ENCODE measurements around the gene TTC39A.

TTC39A gene

DNA sequence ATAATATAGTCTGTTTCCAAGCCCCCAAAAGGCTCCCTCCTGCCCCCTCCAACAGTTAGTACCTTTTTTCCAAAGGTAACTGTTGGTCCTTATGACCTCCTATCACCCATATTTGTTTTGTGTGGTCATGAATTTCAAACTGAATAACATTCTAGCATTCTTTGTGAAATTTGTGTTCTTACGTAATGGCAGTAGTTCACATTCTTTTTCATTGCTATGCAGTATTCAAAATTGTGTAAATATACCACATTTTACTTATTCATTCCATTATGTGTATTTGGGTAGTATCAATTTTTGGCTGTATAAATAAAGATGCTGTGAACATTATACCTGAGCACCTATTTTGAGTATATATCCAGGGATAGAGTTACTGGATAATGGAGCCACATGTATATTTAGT is 80.9 kb downstream of the TTC39A start:
- no peak for TF ChIP-seq ZFX (IDR thresholded peaks at IDR 0.05; ENCODE audit: borderline replicate concordance)
- TF ChIP-seq, protein P1, sequence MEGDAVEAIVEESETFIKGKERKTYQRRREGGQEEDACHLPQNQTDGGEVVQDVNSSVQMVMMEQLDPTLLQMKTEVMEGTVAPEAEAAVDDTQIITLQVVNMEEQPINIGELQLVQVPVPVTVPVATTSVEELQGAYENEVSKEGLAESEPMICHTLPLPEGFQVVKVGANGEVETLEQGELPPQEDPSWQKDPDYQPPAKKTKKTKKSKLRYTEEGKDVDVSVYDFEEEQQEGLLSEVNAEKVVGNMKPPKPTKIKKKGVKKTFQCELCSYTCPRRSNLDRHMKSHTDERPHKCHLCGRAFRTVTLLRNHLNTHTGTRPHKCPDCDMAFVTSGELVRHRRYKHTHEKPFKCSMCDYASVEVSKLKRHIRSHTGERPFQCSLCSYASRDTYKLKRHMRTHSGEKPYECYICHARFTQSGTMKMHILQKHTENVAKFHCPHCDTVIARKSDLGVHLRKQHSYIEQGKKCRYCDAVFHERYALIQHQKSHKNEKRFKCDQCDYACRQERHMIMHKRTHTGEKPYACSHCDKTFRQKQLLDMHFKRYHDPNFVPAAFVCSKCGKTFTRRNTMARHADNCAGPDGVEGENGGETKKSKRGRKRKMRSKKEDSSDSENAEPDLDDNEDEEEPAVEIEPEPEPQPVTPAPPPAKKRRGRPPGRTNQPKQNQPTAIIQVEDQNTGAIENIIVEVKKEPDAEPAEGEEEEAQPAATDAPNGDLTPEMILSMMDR (IDR thresholded peaks at IDR 0.05) = no peak
- H3K27ac ChIP-seq = no peak overlapping the region

DNA sequence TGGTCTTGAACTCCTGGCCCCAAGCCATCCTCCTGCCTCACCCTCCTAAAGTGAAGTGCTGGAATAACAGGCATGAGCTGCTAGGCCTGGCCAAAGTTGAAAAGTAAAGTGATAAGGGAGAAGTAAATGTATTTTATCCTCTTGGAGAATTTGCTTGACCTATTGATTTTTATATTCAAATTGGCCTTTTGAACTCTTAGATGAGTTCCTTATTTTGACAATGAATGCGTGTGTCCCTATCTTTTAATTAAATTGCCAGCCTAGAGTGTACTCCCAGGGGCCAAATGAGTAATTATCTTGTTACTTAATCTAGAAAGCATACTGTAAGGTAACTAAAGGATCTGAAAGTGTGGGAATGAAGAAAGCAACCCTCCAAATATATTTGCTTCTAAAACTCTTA is 82.9 kb downstream of the TTC39A start:
- TF ChIP-seq ZFX (IDR thresholded peaks at IDR 0.05; ENCODE audit: borderline replicate concordance) = no peak
- TF ChIP-seq, protein P1 (IDR thresholded peaks at IDR 0.05) = no peak
- H3K27ac ChIP-seq = no peak overlapping the region

DNA sequence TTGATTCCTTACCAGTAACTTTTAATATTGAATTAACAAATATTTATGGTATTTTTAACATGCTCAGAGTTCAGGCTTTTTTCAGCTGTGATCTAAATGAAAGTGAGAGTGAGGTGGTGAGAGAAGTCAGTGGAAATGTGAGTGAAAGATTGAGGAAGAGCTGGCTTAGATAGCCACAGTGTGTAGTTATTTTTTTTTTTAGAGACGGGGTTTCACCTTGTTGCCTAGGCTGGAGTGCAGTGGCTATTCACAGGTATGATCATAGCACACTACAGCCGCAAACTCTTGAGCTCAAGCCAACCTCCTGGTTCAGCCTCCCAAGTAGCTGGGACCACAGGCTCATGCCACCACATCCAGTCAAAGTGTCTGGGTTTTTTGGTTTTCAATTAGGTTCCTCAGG is 83.3 kb downstream of the TTC39A start:
- no peak overlapping the region for H3K27ac ChIP-seq
- TF ChIP-seq, protein P1 (IDR thresholded peaks at IDR 0.05) = no peak
- no peak for TF ChIP-seq ZFX (IDR thresholded peaks at IDR 0.05; ENCODE audit: borderline replicate concordance)

DNA sequence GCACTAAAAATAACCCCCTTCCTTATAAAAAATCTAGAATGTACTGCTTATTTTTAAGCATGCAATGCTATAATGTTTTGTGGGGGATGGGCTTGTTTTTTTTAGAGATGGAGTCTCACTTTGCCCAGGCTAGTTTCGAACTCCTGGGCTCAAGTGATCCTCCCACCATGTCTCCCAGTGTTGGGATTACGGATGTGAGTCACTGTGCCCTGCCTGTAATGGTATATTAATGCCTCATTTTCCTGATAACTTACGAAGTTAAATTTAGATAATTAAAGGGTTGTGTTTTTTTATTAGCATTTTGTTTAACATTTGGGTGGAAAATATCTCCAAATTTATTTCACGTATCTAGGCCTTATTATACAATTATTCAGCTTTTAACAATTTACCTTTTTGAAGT is 87.8 kb downstream of the TTC39A start:
- no peak overlapping the region for H3K27ac ChIP-seq
- no peak for TF ChIP-seq ZFX (IDR thresholded peaks at IDR 0.05; ENCODE audit: borderline replicate concordance)
- TF ChIP-seq, protein P1 (IDR thresholded peaks at IDR 0.05) = no peak

DNA sequence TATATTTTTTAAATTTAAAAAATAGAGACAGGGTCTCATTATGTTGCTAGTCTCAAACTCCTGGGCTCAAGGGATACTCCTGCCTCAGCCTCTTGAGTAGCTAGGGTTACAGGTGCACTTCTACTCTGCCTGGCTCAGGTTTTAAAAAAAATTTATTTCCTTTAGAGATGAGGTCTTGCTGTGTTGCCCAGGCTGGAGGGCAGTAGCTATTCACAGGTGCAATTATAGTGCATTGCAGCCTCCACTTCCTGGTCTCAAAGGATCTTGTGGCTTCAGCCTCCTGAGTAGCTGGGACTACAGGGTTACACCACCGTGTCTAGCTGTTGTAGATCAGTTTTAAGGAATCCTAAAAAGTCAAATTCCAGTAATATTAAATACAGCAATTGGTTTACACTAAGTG is 89.2 kb downstream of the TTC39A start:
- H3K27ac ChIP-seq = no peak overlapping the region
- TF ChIP-seq, protein P1 (IDR thresholded peaks at IDR 0.05) = no peak
- no peak for TF ChIP-seq ZFX (IDR thresholded peaks at IDR 0.05; ENCODE audit: borderline replicate concordance)

DNA sequence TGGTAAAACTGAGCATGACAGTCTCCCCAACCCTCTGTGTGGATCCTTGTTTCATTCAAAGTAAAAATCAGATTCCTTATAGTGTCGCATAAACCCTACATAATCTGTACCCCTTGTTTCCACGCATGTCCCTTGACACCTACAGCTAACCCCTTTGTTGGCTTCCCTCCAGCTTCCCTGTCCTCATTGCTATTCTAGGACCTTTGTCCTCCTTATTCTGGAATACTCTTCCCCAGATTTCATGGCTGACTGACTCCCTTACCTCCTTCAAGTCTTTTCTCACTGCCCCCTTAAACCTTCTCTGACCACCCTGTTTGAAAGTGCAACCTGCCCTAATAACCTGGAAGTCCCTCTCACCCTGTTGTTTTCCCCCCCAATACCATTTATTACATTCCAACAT is 90.3 kb downstream of the TTC39A start:
- TF ChIP-seq, protein P1 (IDR thresholded peaks at IDR 0.05) = no peak
- no peak for TF ChIP-seq ZFX (IDR thresholded peaks at IDR 0.05; ENCODE audit: borderline replicate concordance)
- no peak overlapping the region for H3K27ac ChIP-seq

DNA sequence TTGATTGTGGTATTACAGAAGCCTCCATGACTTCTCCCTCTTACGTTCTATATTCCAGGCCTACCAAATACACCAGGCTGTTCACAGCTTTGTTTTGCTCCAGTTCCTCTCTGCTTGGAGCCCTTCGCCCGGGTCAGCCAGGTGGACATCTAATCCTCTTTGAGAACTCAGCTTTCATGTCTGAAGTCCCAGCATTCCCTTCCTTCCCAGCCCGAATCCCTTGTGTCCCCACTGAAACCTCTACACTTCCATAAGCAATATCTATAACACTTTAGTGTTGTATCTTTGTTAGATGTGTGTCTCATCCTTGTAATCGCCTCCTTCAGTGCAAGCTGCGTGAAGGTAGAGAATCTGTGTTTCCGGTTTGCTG is 92.3 kb downstream of the TTC39A start:
- TF ChIP-seq, protein P1 (IDR thresholded peaks at IDR 0.05) = no peak
- no peak for TF ChIP-seq ZFX (IDR thresholded peaks at IDR 0.05; ENCODE audit: borderline replicate concordance)
- H3K27ac ChIP-seq = peak overlapping the region; percentile 88
